Glomerular visceral epithelial cell (primary cell): ENCODE measurements around the gene VSTM2L.

Experiments
- DNase-seq: peaks from one replicate; pipeline ENCODE4 v3.0.0-alpha.2; 2016; ENCODE audit errors: extremely low spot score

The VSTM2L gene

GRCh38 chr20:37987602-37988290, 84.8 kb downstream of the VSTM2L start:
- no peak for DNase-seq

- no peak for DNase-seq
These were observed 85.5 kb downstream of the VSTM2L start for GRCh38 chr20:37988306-37988954.

- peak; percentile 40 for DNase-seq
These were observed 86.8 kb downstream of the VSTM2L start for GRCh38 chr20:37989601-37990295.

GRCh38 chr20:37990571-37991151, 87.7 kb downstream of the VSTM2L start:
- DNase-seq, result peak; percentile 92

GRCh38 chr20:37991157-37991866, 88.4 kb downstream of the VSTM2L start:
- DNase-seq, result peak; percentile 9

- no peak for DNase-seq
These were observed 89.0 kb downstream of the VSTM2L start for GRCh38 chr20:37991908-37992307.

GRCh38 chr20:37992802-37993409, 90.0 kb downstream of the VSTM2L start:
- DNase-seq, result peak; percentile 77

- DNase-seq, result peak; percentile 87
These were observed 91.6 kb downstream of the VSTM2L start for GRCh38 chr20:37994512-37994911.
